Endometrial microvascular endothelial cells (primary cell): ENCODE data around the gene C22orf39. TPM values are rescaled to one million over a fixed set of nuclear protein-coding genes. Genes with fewer than 3 reads are reported as not detected.

Experiments
- total RNA-seq: library from RNA; depleted of rRNA; stranded (reverse); fragments of >200 nt; gene quantifications from one replicate; pipeline ENCODE4 v1.2.3, GENCODE V29; 2015; ENCODE audit errors: inconsistent ontology term

C22orf39 gene
- total RNA-seq, 1 donor from 2014 or later, result 46.5 TPM

Other genes starting within 250 kb of the C22orf39 start
- gene CLTCL1, start 156.0 kb downstream of the C22orf39 start, total RNA-seq, result 1.8 TPM
- 18.4 TPM for gene HIRA, start 16.0 kb downstream of the C22orf39 start, total RNA-seq
- gene MRPL40, start 15.2 kb downstream of the C22orf39 start, total RNA-seq, result 38.3 TPM
- gene UFD1, start 31.5 kb upstream of the C22orf39 start, total RNA-seq, result 93.5 TPM
- 43.1 TPM for gene CDC45, start 32.2 kb upstream of the C22orf39 start, total RNA-seq
- 621 TPM for gene CLDN5, start 76.7 kb upstream of the C22orf39 start, total RNA-seq